K562 (cell line): ENCODE data around the gene LMBR1L. TPM values are rescaled to one million over a fixed set of nuclear protein-coding genes. Genes with fewer than 3 reads are reported as not detected.

Experiments used
- ARNT ChIP-seq, 2 experiments: fragments of 450-650 bp; IDR thresholded peaks; 2 replicates each; pipeline ENCODE4 v1.6.1; 2016; ENCODE audit warnings: mild to moderate bottlenecking in 1 of 2
- ATF2 ChIP-seq: sonication (generic); formaldehyde crosslinking; IDR thresholded peaks from 2 replicates; pipeline ENCODE4 v1.8.1; 2022; ENCODE audit warnings: missing genetic modification reagents
- ATF6 ChIP-seq: sonication (generic); formaldehyde crosslinking; IDR thresholded peaks from 2 replicates; pipeline ENCODE4 v1.4.0; 2020; ENCODE audit warnings: mild to moderate bottlenecking, missing genetic modification reagents
- CREB3L1 ChIP-seq: fragments of 450-650 bp; IDR thresholded peaks from 2 replicates; pipeline ENCODE4 v1.6.1; 2014; ENCODE audit warnings: low read depth, mild to moderate bottlenecking, moderate library complexity, borderline replicate concordance
- DPF2 ChIP-seq: fragments of 450-650 bp; IDR thresholded peaks from 2 replicates; pipeline ENCODE4 v1.6.1; 2016
- ETV6 ChIP-seq, 3 experiments: fragments of 150-350 bp in 1 of 3; sonication (generic) in 1 of 3; formaldehyde crosslinking in 1 of 3; IDR thresholded peaks; 2 replicates each; pipeline versions ENCODE4 v1.6.1 to v1.8.0; 2014 to 2022; ENCODE audit warnings: borderline replicate concordance in 2 of 3, low read depth in 2 of 3, antibody characterized with exemption in 1 of 3, low read length in 1 of 3, mild to moderate bottlenecking in 1 of 3, missing genetic modification reagents in 1 of 3
- GTF2E2 ChIP-seq: fragments of 200-800 bp; sonication (Bioruptor generic); IDR thresholded peaks from 2 replicates; pipeline ENCODE4 v1.6.1; 2016; ENCODE audit warnings: missing genetic modification characterization, missing compliant biosample characterization
- HEY1 ChIP-seq: fragments of 250-450 bp; sonication (Bioruptor Pico); IDR thresholded peaks from 2 replicates; pipeline ENCODE4 v1.5.0; 2020; ENCODE audit warnings: mild to moderate bottlenecking, moderate library complexity, borderline replicate concordance
- L3MBTL2 ChIP-seq: fragments of 450-650 bp; IDR thresholded peaks from 2 replicates; pipeline ENCODE4 v1.6.1; 2016; ENCODE audit warnings: mild to moderate bottlenecking, moderate library complexity
- LARP7 ChIP-seq: fragments of 450-650 bp; IDR thresholded peaks from 2 replicates; pipeline ENCODE4 v1.6.1; 2016
- MTF1 ChIP-seq: fragments of 250-450 bp; sonication (Bioruptor Pico); IDR thresholded peaks from 2 replicates; pipeline ENCODE4 v1.9.0; 2021; ENCODE audit warnings: moderate library complexity, mild to moderate bottlenecking, inconsistent platforms, borderline replicate concordance
- PCBP2 ChIP-seq: fragments of 200-400 bp; formaldehyde crosslinking; IDR thresholded peaks from 2 replicates; pipeline ENCODE4 v1.6.1; 2018; ENCODE audit warnings: low read length, low read depth, mild to moderate bottlenecking, moderate library complexity; ENCODE audit not compliant: poor library complexity, severe bottlenecking
- PHF20 ChIP-seq: fragments of 450-650 bp; IDR thresholded peaks from 2 replicates; pipeline ENCODE4 v1.6.1; 2018; ENCODE audit not compliant: partially characterized antibody
- POLR2AphosphoS5 ChIP-seq: IDR thresholded peaks from 2 replicates; pipeline ENCODE4 v1.6.1; 2011; ENCODE audit warnings: mild to moderate bottlenecking, low read depth, low read length, moderate library complexity; ENCODE audit not compliant: control insufficient read depth, insufficient read depth
- RBM34 ChIP-seq: fragments of 200-400 bp; formaldehyde crosslinking; IDR thresholded peaks from 2 replicates; pipeline ENCODE4 v1.6.1; 2018; ENCODE audit warnings: low read length, borderline replicate concordance; ENCODE audit not compliant: insufficient read depth
- ZNF408 ChIP-seq: fragments of 250-450 bp; sonication (Bioruptor Pico); IDR thresholded peaks from 2 replicates; pipeline ENCODE4 v1.4.0; 2020; ENCODE audit warnings: low read depth, mild to moderate bottlenecking, moderate library complexity
- ZNF77 ChIP-seq: fragments of 250-450 bp; sonication (Bioruptor Pico); IDR thresholded peaks from 2 replicates; pipeline ENCODE4 v1.5.0; 2020
- polyA plus RNA-seq, 8 experiments: library from polyadenylated mRNA; depleted of rRNA in 4 of 8; stranded (reverse) in 5 of 8; unstranded in 3 of 8; fragments of >200 nt; fragmentation: Nextera tagmentation in 2 of 8; fragmentation: Illumina TruSeq in 1 of 8; extraction: Ambion mirVana in 2 of 8; extraction: Trizol in 1 of 8; gene quantifications; 2 replicates each; pipeline versions ENCODE4 v1.2.1 to v1.2.3, GENCODE V29; 2011 to 2014; ENCODE audit warnings: inconsistent platforms in 1 of 8, missing spikeins in 1 of 8
- total RNA-seq, 7 experiments: library from RNA; depleted of rRNA in 6 of 7; stranded (reverse); fragments of >200 nt in 6 of 7; fragmentation: Illumina TruSeq in 2 of 7; extraction: Trizol in 2 of 7; gene quantifications; 2 replicates each; pipeline versions ENCODE4 v1.2.1 to v1.2.3, GENCODE V29; 2011 to 2021; ENCODE audit warnings: low replicate concordance in 1 of 7
- TF ChIP-seq, protein P1 (sequence below): IDR thresholded peaks from 3 replicates; pipeline ENCODE4 v1.6.1; 2011; ENCODE audit warnings: borderline replicate concordance, mild to moderate bottlenecking, moderate library complexity; ENCODE audit not compliant: insufficient read length; ENCODE audit errors: extremely low read depth

The LMBR1L gene
- total and polyA plus RNA-seq, 9 of the 15 experiments (the other 6 are each of a cell fraction or from before 2014, with no cell fraction given): 2.5 to 57.0 (median 31.1) TPM

- no peak for TF ChIP-seq ATF6 (CRISPR knock-in tag)
- TF ChIP-seq POLR2AphosphoS5: no peak
- no peak for TF ChIP-seq LARP7
- TF ChIP-seq PCBP2: no peak
- no peak for TF ChIP-seq GTF2E2
- TF ChIP-seq DPF2: 0 out of 2 replicates have a peak, but pooled peaks have one; percentile 43
- no peak for TF ChIP-seq RBM34
- TF ChIP-seq ZNF408 (CRISPR knock-in tag): no peak
- TF ChIP-seq CREB3L1: no peak
- no peak for TF ChIP-seq PHF20
- TF ChIP-seq, protein P1, sequence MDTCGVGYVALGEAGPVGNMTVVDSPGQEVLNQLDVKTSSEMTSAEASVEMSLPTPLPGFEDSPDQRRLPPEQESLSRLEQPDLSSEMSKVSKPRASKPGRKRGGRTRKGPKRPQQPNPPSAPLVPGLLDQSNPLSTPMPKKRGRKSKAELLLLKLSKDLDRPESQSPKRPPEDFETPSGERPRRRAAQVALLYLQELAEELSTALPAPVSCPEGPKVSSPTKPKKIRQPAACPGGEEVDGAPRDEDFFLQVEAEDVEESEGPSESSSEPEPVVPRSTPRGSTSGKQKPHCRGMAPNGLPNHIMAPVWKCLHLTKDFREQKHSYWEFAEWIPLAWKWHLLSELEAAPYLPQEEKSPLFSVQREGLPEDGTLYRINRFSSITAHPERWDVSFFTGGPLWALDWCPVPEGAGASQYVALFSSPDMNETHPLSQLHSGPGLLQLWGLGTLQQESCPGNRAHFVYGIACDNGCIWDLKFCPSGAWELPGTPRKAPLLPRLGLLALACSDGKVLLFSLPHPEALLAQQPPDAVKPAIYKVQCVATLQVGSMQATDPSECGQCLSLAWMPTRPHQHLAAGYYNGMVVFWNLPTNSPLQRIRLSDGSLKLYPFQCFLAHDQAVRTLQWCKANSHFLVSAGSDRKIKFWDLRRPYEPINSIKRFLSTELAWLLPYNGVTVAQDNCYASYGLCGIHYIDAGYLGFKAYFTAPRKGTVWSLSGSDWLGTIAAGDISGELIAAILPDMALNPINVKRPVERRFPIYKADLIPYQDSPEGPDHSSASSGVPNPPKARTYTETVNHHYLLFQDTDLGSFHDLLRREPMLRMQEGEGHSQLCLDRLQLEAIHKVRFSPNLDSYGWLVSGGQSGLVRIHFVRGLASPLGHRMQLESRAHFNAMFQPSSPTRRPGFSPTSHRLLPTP: no peak
- TF ChIP-seq ARNT (IDR thresholded peaks at IDR 0.05): no peak
- TF ChIP-seq ATF2: no peak
- TF ChIP-seq HEY1: no peak
- TF ChIP-seq ETV6 (IDR thresholded peaks at IDR 0.05; ENCODE audit: borderline replicate concordance in 1 of 2, low read depth in 2 of 2, low read length in 1 of 2): peak in 1 of 2 experiments; percentile 34; a peak in 1 of 4 replicates
- no peak for TF ChIP-seq ETV6 (CRISPR knock-in tag; IDR thresholded peaks at IDR 0.05; ENCODE audit: borderline replicate concordance)
- no peak for TF ChIP-seq ZNF77 (CRISPR knock-in tag)
- TF ChIP-seq L3MBTL2: peak; percentile 56
- TF ChIP-seq MTF1 (CRISPR knock-in tag): no peak
Measured at GRCh38 chr12:49088150-49088931, 22.3 kb downstream of the LMBR1L start (continued).
